Activated naive CD8-positive, alpha-beta T cell treated with anti-CD3 and anti-CD28 coated beads, Interleukin-2, amount 50 U/mL, for 16 hours (primary cell): ENCODE data around the gene TXLNG.
A peak's percentile ranks its signal among the peaks of the same experiment; 100 is the strongest.
"Not testable (repeated sequence)": the region's sequence is repeated elsewhere in the genome, so short reads cannot be mapped to it uniquely, and the experiment has no call there.

ENCODE experiments used
- DNase-seq: peaks from one replicate; pipeline ENCODE4 v3.0.0-alpha.2; 2020; ENCODE audit warnings: low read depth, low spot score

Gene TXLNG

GRCh38 chrX:16838202-16839066 lies 52.2 kb downstream of the TXLNG start:
- no peak for DNase-seq

GRCh38 chrX:16839219-16839851 lies 53.1 kb downstream of the TXLNG start:
- DNase-seq: no peak

- no peak for DNase-seq
Measured at GRCh38 chrX:16839852-16840460, 53.7 kb downstream of the TXLNG start.

DNA sequence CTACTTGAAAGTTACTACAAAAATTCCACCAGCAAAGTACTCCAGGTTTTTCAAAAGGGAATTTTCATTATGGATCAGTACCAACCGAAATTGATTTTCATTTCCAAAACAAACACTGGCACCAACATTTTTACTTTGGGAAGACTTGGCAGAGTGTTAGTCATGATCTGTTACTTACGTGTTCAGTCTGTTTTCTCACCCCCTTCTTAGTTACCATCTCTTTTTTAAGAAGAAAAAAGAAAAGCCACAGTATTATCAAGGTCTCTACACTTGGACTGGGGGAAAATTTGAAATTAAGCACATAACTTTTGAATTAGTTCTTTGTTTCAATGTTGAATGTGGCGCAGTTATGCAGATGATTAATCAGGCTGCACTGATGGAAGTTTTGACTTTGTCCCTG lies 56.4 kb downstream of the TXLNG start:
- DNase-seq: no peak

- DNase-seq: no peak
Measured at GRCh38 chrX:16843208-16843909, 57.1 kb downstream of the TXLNG start.

- no peak for DNase-seq
Measured at GRCh38 chrX:16845686-16846085, 59.4 kb downstream of the TXLNG start.

DNA sequence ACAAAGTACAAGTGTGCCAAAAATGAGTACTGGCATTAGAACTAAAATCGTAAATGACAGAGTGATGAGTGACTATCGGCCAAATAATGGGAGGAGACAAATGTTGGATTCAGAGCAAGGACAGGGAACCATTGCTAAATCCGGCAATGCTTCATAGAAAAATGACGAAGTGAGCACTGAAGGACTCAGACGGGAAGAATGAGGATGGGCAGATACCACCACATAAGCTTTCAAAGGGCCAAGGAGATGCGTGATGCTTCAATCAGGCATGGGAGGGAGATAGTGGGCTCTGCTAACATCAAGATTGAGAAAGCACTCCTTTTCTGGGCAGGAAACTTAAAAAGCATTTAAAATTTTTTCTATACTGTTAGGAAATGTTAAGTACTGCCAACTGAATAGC lies 62.3 kb downstream of the TXLNG start:
- no peak for DNase-seq

GRCh38 chrX:16851421-16851820 lies 65.2 kb downstream of the TXLNG start:
- no peak for DNase-seq

- no peak for DNase-seq
Measured at GRCh38 chrX:16851827-16852226, 65.6 kb downstream of the TXLNG start.

DNA sequence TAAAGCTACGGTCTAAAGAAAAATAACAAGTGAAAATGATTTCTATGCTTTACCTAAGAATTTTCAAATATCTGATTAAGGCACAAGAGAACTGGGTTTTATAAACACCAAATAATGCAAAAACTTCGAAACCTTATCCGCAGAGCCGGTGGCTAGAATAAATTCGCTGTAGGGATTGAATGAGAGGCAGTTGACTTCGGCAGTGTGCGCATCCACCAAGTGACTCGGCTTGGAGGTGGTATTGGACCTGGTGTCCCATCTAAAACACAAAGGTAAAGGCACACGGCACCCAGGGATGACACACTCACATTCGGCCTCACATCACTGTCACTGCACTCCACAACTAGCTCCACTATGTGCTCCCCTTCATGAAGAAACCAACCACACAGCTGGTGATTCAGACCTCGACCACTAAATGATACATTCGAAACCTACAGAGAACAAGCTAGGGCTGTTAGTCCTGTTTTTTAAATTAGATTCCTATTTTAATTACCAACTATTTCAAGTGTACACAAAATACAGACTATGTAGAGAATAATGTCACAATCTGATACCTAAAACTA lies 66.4 kb downstream of the TXLNG start:
- DNase-seq: no peak

- DNase-seq: no peak
Measured at GRCh38 chrX:16853537-16853936, 67.3 kb downstream of the TXLNG start.

- no peak for DNase-seq
Measured at GRCh38 chrX:16855363-16856075, 69.3 kb downstream of the TXLNG start.

DNA sequence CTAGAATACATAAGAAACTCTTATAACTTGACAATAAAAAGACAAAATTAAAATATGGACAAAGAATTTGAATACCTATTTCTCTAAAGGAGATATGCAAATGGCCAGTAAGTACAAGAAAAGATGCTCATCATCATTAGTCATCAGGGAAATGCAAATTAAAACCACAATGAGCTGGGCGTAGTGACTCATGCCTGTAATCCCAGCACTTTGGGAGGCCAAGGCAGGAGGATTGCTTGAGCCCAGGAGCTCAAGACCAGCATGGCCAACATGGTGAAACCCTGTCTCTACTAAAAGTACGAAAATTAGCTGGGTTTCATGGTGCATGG lies 69.8 kb downstream of the TXLNG start:
- DNase-seq: not testable (repeated sequence)

DNA sequence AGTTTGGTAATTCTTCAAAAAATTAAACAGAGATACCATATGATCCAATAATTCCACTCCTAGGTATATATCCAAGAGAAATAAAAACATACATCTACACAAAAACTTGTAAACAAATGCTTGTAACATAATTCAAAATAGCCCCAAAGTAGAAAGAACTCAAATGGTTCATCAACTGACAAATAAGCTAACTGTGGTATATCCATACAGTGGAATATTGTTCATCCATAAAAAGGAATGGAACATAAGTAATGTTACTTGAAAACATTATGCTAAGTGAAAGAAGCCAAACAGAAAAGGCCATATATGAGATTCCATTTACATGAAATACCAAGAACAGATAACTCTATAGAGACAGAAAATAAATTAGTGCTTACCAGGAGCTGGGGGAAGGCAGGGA lies 70.5 kb downstream of the TXLNG start:
- DNase-seq: no peak

DNA sequence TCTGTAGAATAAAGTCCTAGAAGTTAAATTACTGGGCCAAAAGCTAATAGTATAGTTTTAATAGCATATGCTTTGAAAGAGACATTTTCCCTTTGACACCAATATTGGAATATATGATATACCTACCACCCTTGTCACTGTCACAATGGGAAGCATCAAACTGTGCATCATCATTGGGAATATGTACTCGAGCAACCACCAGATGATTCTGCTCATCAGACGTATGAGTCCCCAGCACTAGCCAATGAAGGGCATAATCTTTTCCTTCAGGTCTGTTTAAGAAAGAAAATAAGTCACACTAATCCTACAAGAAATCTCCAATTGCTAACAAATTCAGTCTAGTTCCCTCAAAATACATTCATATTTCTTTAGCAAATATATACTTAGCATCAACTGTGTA lies 76.6 kb downstream of the TXLNG start:
- no peak for DNase-seq

DNA sequence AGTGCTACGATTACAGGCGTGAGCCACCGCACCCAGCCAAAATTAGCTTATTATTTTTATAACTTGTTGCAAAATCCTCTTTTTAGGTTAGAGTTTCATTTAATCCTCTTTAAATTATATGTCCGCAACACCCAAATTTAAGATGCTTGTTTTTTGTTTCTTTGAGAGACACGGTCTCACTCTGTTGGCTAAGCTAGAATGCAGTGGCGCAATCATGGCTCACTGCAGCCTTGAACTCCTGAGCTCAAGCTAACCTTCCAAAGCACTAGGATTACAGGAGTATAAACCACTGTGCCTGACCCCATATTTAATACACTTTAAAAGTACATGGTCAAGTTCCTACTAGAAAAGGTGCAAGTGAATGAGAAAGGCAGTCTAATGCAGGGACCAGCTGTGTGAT lies 81.7 kb downstream of the TXLNG start:
- DNase-seq: no peak

DNA sequence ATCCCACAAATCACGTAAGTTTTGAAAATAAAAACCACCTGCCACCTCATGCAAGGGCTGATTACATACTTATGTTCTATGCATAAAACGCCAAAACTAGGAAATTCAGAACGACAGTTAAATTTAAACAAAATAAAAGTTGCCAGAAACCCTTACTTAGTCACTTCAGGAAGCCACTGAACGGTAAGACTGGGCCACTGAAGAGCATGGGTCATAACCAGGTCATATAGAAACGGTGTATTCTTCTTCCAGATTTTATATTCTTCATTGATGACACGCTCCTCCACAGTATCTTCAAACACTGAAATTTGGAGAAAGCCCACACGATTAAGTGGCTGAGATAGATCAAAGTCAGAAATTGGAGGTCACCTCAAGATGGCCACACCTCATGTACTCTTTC lies 82.7 kb downstream of the TXLNG start:
- no peak for DNase-seq

GRCh38 chrX:16869393-16870094 lies 83.3 kb downstream of the TXLNG start:
- DNase-seq: no peak

- DNase-seq: peak; percentile 65
Measured at GRCh38 chrX:16870095-16870861, 84.0 kb downstream of the TXLNG start, which contains the start of gene RBBP7. TSS of gene RBBP7 (minus strand) at chrX:16870362. CDS start at chrX:16870053, 309 bp downstream.
